Kidney (tissue), 14 donors: ENCODE measurements around the gene HIVEP3. TPM values are rescaled to one million over a fixed set of nuclear protein-coding genes. Genes with fewer than 3 reads are reported as not detected.

Experiments
- DNase-seq, 5 donors: peaks; one replicate each; pipeline ENCODE4 v3.0.0-alpha.2; 2013 to 2020
- FAIRE-seq: peaks from 2 replicates; lab custom pipeline; 2012; peaks lifted over from hg19 to GRCh38; lab: Jason Lieb, UNC
- H3K27ac ChIP-seq, 2 donors: one replicate each; pipeline ENCODE4 v1.7.0; 2013; ENCODE audit warnings: low read depth in 2 of 2, low read length in 2 of 2, inconsistent platforms in 1 of 2
- H3K27me3 ChIP-seq: one replicate; pipeline ENCODE4 v1.7.1; 2013; ENCODE audit warnings: low read length, inconsistent platforms; ENCODE audit not compliant: control insufficient read depth, insufficient read depth
- H3K36me3 ChIP-seq, 3 donors: one replicate each; pipeline versions ENCODE4 v1.7.0 to v1.7.1; 2013; ENCODE audit warnings: low read length in 3 of 3, control low read depth in 1 of 3, inconsistent platforms in 1 of 3; ENCODE audit not compliant: insufficient read depth in 3 of 3, control insufficient read depth in 2 of 3
- H3K4me1 ChIP-seq, 3 donors: one replicate each; pipeline versions ENCODE4 v1.7.0 to v1.7.1; 2013; ENCODE audit warnings: low read length in 3 of 3, inconsistent platforms in 1 of 3, low read depth in 1 of 3; ENCODE audit not compliant: control insufficient read depth in 2 of 3, insufficient read depth in 2 of 3
- H3K4me3 ChIP-seq, 3 donors: one replicate each; pipeline versions ENCODE4 v1.7.0 to v1.8.1; 2013; ENCODE audit warnings: low read length in 3 of 3, control low read depth in 1 of 3, inconsistent platforms in 1 of 3
- H3K9ac ChIP-seq, 3 donors: one replicate each; pipeline versions ENCODE4 v1.7.0 to v1.7.1; 2013; ENCODE audit warnings: low read length in 3 of 3, control low read depth in 1 of 3, inconsistent platforms in 1 of 3
- H3K9me3 ChIP-seq, 3 donors: one replicate each; pipeline versions ENCODE4 v1.7.0 to v1.7.1; 2013; ENCODE audit warnings: low read length in 3 of 3, control low read depth in 1 of 3, inconsistent platforms in 1 of 3; ENCODE audit not compliant: control insufficient read depth in 2 of 3, insufficient read depth in 1 of 3
- intact Hi-C: fragments of 100-400 bp; cut with DNase I; formaldehyde crosslinking; loops from one replicate; pipeline ENCODE4 v1.11.1; 2022
- polyA plus RNA-seq: library from polyadenylated mRNA; stranded (reverse); fragments of 350-450 nt; fragmentation: Illumina TruSeq; extraction: RNeasy Lipid Tissue Mini Kit (QIAGEN cat#74804); gene quantifications from one replicate; pipeline ENCODE4 v1.2.3, GENCODE V29; 2014; ENCODE audit warnings: low read depth, low replicate concordance; ENCODE audit not compliant: insufficient read depth
- total RNA-seq: library from RNA; stranded (reverse); fragmentation: NEBNext Ultra II Directional; extraction: Animal tissue kit (Norgen Biotek cat#: 25700); gene quantifications from one replicate; pipeline ENCODE4 v1.2.1, GENCODE V29; 2021
- TF ChIP-seq, protein P1 (sequence below): IDR thresholded peaks from 3 replicates; pipeline ENCODE4 v1.5.1; 2012; ENCODE audit warnings: mild to moderate bottlenecking, moderate library complexity, borderline replicate concordance; ENCODE audit not compliant: insufficient read depth; ENCODE audit errors: extremely low read depth
- donor health status: control.
- donor health status: control.
- donor health status: control.
- donor health status: control.
- donor health status: control.
- donor health status: DM: yes; HTN: yes; CAD: no.
- donor health status: Normal renal cell carcinoma (clear cell type).

Gene HIVEP3
- total and polyA plus RNA-seq, 2 donors from 2014 or later, result 3.5 to 11.0 TPM

DNA sequence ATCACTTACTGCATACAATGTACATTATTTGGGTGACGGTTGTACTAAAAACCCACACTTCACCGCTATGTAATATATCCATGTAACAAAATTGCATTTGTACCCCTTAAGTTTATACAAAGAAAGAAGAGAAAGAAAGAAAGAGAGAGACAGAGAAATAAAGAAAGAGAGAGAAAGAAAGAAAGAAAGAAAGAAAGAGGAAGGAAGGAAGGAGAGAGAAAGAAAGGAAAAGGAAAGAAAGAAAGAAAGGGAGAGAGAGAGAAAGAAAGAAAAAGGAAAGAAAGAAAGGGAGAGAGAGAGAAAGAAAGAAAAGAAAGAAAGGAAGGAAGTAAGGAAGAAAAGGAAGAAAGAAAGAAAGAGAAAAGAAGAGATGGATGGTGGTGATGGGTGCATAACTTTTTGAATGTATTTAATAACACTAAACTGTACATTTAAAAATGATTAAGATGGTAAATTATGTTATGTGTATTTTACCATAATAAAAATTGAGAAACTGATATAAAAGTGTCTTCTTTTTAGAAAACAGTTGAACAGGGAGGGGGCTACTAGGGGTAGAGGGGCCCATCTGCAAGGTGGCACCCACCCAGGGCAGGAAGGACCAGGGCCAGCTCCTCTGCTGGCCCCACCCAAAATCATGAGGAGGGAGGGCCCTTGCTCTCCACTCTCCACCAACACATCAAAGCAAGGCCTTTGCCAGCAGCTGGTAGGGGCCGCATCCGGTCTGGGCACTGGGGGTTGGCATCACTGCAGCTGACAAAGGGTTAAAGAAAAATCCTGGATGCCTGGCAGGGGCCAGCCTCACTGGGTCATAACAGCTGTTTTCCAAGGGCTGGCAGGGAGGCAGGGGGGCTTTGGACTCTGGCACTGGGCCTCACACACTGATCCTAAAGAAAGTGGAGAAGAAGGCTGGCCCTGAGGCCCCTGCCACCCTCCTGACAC lies 280.4 kb downstream of the HIVEP3 start:
- Histone ChIP-seq H3K27me3 (no peaks in the 10 kb centered on the region), H3K9me3 (no peaks in the 10 kb centered on the region), H3K4me3 (no peak overlapping the region), H3K4me1 (no peaks in the 10 kb centered on the region), H3K9ac (no peak overlapping the region), H3K36me3 (no peaks in the 10 kb centered on the region), H3K27ac (no peak overlapping the region)
- no peak for FAIRE-seq
- TF ChIP-seq, protein P1, sequence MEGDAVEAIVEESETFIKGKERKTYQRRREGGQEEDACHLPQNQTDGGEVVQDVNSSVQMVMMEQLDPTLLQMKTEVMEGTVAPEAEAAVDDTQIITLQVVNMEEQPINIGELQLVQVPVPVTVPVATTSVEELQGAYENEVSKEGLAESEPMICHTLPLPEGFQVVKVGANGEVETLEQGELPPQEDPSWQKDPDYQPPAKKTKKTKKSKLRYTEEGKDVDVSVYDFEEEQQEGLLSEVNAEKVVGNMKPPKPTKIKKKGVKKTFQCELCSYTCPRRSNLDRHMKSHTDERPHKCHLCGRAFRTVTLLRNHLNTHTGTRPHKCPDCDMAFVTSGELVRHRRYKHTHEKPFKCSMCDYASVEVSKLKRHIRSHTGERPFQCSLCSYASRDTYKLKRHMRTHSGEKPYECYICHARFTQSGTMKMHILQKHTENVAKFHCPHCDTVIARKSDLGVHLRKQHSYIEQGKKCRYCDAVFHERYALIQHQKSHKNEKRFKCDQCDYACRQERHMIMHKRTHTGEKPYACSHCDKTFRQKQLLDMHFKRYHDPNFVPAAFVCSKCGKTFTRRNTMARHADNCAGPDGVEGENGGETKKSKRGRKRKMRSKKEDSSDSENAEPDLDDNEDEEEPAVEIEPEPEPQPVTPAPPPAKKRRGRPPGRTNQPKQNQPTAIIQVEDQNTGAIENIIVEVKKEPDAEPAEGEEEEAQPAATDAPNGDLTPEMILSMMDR, result no peak
- DNase-seq, result no peak
- intact Hi-C loops, result no loop called here

DNA sequence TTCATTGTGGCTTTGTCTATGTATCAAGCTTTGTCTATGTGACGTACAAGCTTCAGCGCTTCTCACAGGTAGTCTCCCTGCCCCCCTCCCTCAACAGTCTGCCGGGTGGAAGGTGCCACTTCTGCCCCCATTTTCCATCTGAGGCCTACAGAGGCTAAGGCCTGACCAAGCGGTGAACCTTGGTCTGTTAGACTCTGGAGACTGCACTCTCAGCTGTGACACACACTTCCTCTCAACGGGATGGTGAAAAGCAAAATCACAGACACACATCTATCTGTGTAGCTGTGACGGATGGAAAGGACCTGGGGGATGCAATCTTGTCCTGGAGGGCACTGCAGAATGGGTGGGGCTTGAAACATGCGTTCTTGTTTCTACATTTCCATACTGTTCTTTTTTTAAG lies 281.4 kb downstream of the HIVEP3 start:
- H3K27ac ChIP-seq, result no peak overlapping the region
- intact Hi-C loops, result no loop called here
- H3K4me1 ChIP-seq, result no peaks in the 10 kb centered on the region
- TF ChIP-seq, protein P1, result no peak
- FAIRE-seq (no peak), DNase-seq (no peak)
- no peak overlapping the region for H3K9ac ChIP-seq
- no peak overlapping the region for H3K4me3 ChIP-seq
- no peaks in the 10 kb centered on the region for H3K27me3 ChIP-seq
- no peaks in the 10 kb centered on the region for H3K36me3 ChIP-seq
- no peaks in the 10 kb centered on the region for H3K9me3 ChIP-seq

DNA sequence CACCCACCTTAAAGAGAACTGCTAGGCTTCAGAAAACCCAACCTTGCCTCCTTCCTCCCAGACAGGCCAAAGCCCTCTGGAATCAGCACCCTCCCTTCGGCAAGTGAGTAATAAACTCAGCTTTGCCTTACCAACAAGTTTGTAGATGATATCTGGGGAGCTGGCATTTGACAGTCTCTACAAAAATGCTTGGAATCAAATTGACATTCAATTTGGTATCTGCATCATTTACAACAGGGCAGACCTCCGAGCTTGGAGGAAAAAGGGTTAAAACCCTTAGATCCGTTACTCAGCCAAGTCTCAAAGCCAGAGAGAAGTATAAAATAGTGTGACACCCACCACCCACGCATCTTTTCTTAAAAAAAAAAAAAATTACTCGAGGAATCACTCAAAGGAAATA lies 285.0 kb downstream of the HIVEP3 start:
- no peak for FAIRE-seq
- DNase-seq, result no peak
- Histone ChIP-seq H3K9me3 (no peaks in the 10 kb centered on the region), H3K27me3 (no peaks in the 10 kb centered on the region), H3K4me1 (no peaks in the 10 kb centered on the region), H3K4me3 (no peak overlapping the region), H3K27ac (no peak overlapping the region), H3K9ac (no peak overlapping the region), H3K36me3 (no peaks in the 10 kb centered on the region)
- intact Hi-C loops, result no loop called here
- TF ChIP-seq, protein P1, result no peak
